ENCODE results near the gene TBC1D22B. TPM values are rescaled to one million over a fixed set of nuclear protein-coding genes. Genes with fewer than 3 reads are reported as not detected.
A peak's percentile ranks its signal among the peaks of the same experiment; 100 is the strongest.

TBC1D22B gene
- total and polyA plus RNA-seq, 2 of the 13 experiments (the other 11 are each of a cell fraction or from before 2014, with no cell fraction given), result 9.7 to 12.9 TPM

DNA sequence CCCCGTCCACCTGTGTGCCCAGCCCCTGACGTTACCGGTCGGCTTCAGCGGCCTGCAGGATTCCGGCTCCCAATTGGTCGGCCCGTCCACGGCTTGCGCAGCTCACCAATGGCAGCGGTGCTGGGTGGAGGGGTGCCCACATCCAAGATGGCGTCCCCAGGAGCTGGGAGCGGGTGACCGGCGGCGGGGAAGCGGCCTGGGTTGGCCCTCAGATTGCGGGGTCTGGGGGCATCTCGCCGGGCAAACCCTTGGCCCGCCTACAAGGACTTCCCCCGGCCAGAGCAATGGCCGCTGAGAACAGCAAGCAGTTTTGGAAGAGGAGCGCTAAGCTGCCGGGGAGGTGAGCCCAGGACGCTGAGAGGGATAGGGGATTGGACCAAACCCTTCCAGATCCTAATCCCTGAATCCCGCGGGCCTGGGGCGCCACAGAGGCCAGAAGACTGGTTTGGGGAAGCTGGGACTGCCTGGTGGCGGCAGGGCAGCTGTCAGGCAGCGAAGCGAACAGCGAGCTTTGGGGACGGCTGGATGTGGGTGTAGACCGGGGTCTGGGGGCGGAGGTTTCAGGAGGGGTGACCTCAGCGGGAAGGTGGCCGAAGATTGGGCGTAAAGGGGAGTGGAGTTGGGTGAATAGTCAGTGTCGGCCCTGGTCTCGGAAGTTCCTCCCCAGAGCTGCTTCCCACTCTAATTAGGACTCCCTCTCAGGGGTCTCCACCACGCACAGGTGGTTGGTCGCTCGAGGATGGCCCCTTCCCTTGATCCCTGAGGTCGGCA lies at the start of gene TBC1D22B, which contains the start of gene TMEM217 (continued):
- TF ChIP-seq, protein P1, sequence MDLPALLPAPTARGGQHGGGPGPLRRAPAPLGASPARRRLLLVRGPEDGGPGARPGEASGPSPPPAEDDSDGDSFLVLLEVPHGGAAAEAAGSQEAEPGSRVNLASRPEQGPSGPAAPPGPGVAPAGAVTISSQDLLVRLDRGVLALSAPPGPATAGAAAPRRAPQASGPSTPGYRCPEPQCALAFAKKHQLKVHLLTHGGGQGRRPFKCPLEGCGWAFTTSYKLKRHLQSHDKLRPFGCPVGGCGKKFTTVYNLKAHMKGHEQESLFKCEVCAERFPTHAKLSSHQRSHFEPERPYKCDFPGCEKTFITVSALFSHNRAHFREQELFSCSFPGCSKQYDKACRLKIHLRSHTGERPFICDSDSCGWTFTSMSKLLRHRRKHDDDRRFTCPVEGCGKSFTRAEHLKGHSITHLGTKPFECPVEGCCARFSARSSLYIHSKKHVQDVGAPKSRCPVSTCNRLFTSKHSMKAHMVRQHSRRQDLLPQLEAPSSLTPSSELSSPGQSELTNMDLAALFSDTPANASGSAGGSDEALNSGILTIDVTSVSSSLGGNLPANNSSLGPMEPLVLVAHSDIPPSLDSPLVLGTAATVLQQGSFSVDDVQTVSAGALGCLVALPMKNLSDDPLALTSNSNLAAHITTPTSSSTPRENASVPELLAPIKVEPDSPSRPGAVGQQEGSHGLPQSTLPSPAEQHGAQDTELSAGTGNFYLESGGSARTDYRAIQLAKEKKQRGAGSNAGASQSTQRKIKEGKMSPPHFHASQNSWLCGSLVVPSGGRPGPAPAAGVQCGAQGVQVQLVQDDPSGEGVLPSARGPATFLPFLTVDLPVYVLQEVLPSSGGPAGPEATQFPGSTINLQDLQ (CRISPR knock-in tag; IDR thresholded peaks at IDR 0.05), result peak; percentile 40; the same call in 1 of the 2 replicates
- no peak for TF ChIP-seq U2AF2 (IDR thresholded peaks at IDR 0.05; ENCODE audit: low read depth, low read length)
- no peak for TF ChIP-seq SETDB1 (CRISPR knock-in tag; IDR thresholded peaks at IDR 0.05; ENCODE audit: borderline replicate concordance)
- TF ChIP-seq, protein P2, sequence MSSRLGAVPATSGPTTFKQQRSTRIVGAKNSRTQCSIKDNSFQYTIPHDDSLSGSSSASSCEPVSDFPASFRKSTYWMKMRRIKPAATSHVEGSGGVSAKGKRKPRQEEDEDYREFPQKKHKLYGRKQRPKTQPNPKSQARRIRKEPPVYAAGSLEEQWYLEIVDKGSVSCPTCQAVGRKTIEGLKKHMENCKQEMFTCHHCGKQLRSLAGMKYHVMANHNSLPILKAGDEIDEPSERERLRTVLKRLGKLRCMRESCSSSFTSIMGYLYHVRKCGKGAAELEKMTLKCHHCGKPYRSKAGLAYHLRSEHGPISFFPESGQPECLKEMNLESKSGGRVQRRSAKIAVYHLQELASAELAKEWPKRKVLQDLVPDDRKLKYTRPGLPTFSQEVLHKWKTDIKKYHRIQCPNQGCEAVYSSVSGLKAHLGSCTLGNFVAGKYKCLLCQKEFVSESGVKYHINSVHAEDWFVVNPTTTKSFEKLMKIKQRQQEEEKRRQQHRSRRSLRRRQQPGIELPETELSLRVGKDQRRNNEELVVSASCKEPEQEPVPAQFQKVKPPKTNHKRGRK (CRISPR knock-in tag; IDR thresholded peaks at IDR 0.05), result peak; percentile 79; the same call in 1 of the 2 replicates
- 0 out of 2 replicates have a peak, but pooled peaks have one; percentile 10 for TF ChIP-seq FOSL1 (CRISPR knock-in tag; IDR thresholded peaks at IDR 0.05; ENCODE audit: borderline replicate concordance)
- TF ChIP-seq SRSF4 (IDR thresholded peaks at IDR 0.05; ENCODE audit: low read depth, low read length, poor library complexity, severe bottlenecking), result no peak
- no peak for TF ChIP-seq ZBTB1 (CRISPR knock-in tag; IDR thresholded peaks at IDR 0.05; ENCODE audit: borderline replicate concordance)
- TF ChIP-seq TCF7 (IDR thresholded peaks at IDR 0.05; ENCODE audit: low read depth), result no peak
- TF ChIP-seq, protein P3, sequence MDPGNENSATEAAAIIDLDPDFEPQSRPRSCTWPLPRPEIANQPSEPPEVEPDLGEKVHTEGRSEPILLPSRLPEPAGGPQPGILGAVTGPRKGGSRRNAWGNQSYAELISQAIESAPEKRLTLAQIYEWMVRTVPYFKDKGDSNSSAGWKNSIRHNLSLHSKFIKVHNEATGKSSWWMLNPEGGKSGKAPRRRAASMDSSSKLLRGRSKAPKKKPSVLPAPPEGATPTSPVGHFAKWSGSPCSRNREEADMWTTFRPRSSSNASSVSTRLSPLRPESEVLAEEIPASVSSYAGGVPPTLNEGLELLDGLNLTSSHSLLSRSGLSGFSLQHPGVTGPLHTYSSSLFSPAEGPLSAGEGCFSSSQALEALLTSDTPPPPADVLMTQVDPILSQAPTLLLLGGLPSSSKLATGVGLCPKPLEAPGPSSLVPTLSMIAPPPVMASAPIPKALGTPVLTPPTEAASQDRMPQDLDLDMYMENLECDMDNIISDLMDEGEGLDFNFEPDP (CRISPR knock-in tag; conservative IDR thresholded peaks at IDR 0.05), result no peak
- 0 out of 2 replicates have a peak, but pooled peaks have one; percentile 84 for TF ChIP-seq CAMTA2 (CRISPR knock-in tag; IDR thresholded peaks at IDR 0.05; ENCODE audit: borderline replicate concordance)
- TF ChIP-seq LCORL (IDR thresholded peaks at IDR 0.05), result peak; percentile 36; the same call in 1 of the 2 replicates
- TF ChIP-seq LCORL (CRISPR knock-in tag; IDR thresholded peaks at IDR 0.05), result no peak
- peak; percentile 90 for TF ChIP-seq SNAI1 (CRISPR knock-in tag; IDR thresholded peaks at IDR 0.05; ENCODE audit: borderline replicate concordance)
- TF ChIP-seq CBX5 (CRISPR knock-in tag; IDR thresholded peaks at IDR 0.05; ENCODE audit: borderline replicate concordance), result peak; percentile 43
- TF ChIP-seq MEIS2 (CRISPR knock-in tag; IDR thresholded peaks at IDR 0.05), result no peak
- TF ChIP-seq, protein P4, sequence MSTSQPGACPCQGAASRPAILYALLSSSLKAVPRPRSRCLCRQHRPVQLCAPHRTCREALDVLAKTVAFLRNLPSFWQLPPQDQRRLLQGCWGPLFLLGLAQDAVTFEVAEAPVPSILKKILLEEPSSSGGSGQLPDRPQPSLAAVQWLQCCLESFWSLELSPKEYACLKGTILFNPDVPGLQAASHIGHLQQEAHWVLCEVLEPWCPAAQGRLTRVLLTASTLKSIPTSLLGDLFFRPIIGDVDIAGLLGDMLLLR (CRISPR knock-in tag; IDR thresholded peaks at IDR 0.05), result no peak
- TF ChIP-seq ZFP62 (CRISPR knock-in tag; IDR thresholded peaks at IDR 0.05), result no peak
- TF ChIP-seq SRY (CRISPR knock-in tag; IDR thresholded peaks at IDR 0.05), result no peak; the same call in 1 of the 2 replicates
- TF ChIP-seq ZNF235 (CRISPR knock-in tag; IDR thresholded peaks at IDR 0.05; ENCODE audit: borderline replicate concordance), result peak; percentile 95; the same call in 1 of the 2 replicates
- no peak for TF ChIP-seq XBP1 (CRISPR knock-in tag; IDR thresholded peaks at IDR 0.05)
- no peak for TF ChIP-seq ZNF101 (CRISPR knock-in tag; IDR thresholded peaks at IDR 0.05; ENCODE audit: borderline replicate concordance, low read depth)
- TF ChIP-seq ZNF773 (CRISPR knock-in tag; IDR thresholded peaks at IDR 0.05; ENCODE audit: borderline replicate concordance), result peak; percentile 70; the same call in 1 of the 2 replicates
- TF ChIP-seq ZNF570 (CRISPR knock-in tag; IDR thresholded peaks at IDR 0.05; ENCODE audit: borderline replicate concordance), result no peak
- no peak for TF ChIP-seq BRCA1 (CRISPR knock-in tag; IDR thresholded peaks at IDR 0.05)

Measured in HepG2 (cell line).